GM18868 (cell line): ENCODE results near the gene MORN1.

Experiments
- ATAC-seq: cut with Tn5 transposase; IDR thresholded peaks from one replicate; pipeline ENCODE4 v1.9.1; 2021; ENCODE audit warnings: mild to moderate bottlenecking, moderate library complexity; ENCODE audit not compliant: unreplicated experiment

MORN1 gene

GRCh38 chr1:2422523-2422922 lies 31.2 kb upstream of the MORN1 start:
- ATAC-seq = no peak

- no peak for ATAC-seq
These were observed 28.1 kb upstream of the MORN1 start for GRCh38 chr1:2419416-2419815.

DNA sequence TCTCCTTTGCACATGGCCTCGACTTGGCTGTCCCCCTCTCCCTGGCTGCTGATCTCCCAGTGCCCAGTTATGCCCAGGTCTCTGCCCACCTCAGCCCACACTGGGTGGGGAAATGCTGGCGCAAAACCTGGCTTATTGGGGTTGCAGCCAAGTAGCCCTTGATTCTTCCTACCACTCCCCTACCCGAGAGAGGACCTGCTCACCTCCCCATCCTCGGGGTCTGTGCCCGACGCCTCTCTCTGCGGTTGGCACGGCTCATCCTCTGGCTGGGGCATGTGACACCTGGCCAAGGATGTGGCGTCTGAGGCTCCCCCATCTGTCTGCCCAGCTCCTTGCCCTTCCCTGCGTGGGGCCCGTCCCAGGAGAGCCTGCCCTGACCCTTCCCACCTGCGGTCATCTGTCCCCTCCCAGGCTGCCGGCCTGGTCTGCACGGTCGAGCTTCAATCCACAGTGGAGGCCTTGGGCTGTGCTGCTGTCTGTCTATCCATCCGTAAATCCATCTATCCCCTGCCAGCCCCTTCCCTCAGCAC lies 27.5 kb upstream of the MORN1 start:
- ATAC-seq = no peak

- ATAC-seq = no peak
These were observed 26.5 kb upstream of the MORN1 start for GRCh38 chr1:2417833-2418225.

DNA sequence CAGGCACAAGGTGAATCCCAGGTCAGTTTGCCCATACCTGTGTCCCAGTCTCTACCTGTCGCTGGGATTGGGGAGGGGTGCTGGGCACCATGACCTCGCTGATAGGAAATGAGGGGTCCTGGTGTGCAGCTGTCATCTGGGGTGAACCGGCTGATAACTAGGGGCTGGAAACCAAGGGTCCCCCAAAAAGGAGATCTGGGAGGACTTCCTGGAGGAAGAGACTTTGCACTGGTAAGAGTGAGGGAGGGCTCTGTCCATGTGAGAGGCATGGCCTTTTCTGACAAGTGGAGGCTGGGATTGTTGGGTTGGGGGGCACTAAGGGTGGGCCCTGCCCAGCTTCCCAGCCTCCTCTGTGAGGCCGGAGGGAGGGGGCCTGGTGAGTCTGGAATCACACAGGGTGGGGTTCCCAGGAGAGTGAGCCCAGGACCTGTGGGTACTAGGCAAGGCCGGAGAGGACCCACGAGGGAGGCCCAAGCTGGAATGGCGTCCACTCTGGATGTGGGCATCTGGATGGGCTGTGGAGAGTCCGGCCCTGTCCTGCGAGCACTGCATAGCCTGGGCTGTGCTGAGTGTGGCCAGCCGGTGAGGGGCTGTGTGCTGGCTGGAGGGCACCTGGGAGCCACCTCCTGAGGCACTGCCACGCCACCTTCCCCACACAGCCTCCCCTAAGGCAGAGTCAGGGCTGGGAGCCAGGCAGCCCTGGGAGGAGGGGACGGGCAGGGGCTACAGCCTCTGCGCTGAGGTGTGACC lies 25.9 kb upstream of the MORN1 start:
- no peak for ATAC-seq

DNA sequence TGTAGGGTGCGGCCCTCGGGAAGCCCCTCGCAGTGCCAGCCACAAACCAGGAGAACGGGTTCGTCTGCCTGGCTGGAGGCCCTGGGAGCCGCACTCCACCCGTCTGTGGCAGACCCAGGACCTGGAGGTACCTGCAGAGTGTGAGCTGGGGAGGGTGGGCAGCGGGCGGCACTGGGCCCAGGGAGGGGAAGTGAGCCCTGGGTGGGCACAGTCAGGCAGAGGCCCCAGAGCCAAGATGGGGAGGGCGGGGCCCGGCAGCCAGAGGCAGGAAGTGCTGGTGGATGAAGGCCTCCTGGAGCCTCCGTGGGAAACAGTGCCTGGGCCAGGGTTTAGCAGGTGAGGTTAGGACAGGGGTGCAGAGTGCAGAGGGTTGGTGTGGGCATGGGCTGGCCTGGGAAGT lies 25.0 kb upstream of the MORN1 start:
- no peak for ATAC-seq

GRCh38 chr1:2415801-2416208 lies 24.5 kb upstream of the MORN1 start:
- no peak for ATAC-seq

- ATAC-seq = no peak
These were observed 24.0 kb upstream of the MORN1 start for GRCh38 chr1:2415337-2415736.

DNA sequence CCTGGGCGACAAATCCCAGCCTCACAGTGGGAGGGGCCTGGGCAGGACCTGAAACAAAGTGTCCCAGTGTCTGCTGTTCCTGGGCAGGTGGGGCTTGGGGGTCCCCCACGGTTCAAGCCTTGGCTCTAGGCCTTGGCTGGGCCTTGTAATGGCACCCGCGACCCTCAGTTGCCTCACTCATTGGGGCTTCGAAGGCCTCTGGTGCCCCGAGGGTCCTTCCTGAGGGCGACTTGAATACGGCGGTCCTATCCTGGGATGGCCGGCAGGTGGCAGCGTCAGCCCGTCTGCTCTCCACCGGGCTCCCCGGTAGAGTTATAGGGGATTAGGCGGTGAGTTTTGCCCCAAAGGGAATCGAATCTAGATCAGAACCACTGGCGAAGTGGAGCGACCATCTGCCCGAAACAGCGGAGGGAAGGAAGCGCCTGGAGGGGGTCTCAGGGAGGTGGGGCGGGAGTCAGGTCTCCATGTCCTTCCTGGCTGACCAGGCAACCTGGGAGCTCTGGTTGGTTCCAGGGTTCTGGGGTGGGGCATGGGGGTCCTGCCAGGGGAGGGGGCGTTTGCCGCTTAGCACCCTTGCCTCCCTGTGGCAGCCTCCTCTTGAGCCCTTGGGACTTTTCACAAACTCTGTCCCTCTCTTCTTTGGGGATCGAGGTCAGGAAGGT lies 23.1 kb upstream of the MORN1 start:
- no peak for ATAC-seq

- no peak for ATAC-seq
These were observed 22.3 kb upstream of the MORN1 start for GRCh38 chr1:2413495-2414296.

GRCh38 chr1:2412773-2413494 lies 21.6 kb upstream of the MORN1 start:
- peak; percentile 11 for ATAC-seq

GRCh38 chr1:2412395-2412772 lies 21.0 kb upstream of the MORN1 start, which contains the start of gene PEX10:
Gene PEX10, minus strand, starts transcription at chr1:2412564. Its CDS starts 62 bp downstream, at chr1:2412502.
- peak; percentile 86 for ATAC-seq

GRCh38 chr1:2411801-2412394 lies 20.5 kb upstream of the MORN1 start:
- ATAC-seq = peak; percentile 25

- no peak for ATAC-seq
These were observed 18.4 kb upstream of the MORN1 start for GRCh38 chr1:2409745-2410144.

DNA sequence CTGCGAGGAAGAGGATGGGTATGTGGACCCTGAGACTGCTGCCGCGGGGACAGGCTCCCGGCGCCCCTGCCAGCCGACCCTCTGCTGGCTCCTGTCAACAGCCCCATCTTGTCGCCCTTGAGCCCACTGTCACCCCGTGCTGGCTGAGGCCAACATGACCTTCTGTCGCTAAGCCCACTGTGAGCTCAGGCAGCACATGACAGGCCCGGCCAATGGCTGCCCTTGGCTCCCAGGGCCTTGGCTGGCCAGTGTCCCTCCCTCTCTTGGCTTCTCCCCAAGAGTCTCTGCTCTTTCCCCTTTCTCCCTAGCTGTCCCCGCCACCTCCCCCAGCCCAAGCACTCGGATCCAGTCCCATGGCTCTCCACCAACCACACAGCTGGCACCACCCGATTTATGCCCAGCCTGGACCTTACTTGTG lies 17.5 kb upstream of the MORN1 start:
- ATAC-seq = no peak

DNA sequence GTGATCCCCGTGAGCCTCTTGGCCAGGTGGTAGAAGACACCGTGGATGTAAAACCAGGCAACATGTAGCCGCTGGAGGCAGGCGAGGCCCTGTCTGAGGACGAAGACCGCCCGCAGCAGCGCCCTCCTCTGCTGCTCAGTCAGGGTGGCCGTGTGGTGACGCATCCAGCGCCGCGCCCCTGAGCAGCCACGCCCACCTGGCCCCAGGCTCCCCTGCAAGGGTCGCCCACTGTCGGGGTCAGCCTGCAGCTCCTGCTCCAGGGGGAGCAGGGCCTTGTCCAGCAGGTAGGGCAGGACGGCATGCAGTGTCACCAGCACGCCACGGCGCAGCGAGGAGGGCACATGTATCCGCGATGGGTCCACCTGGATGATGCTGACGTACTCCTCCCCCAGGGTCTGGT lies 17.1 kb upstream of the MORN1 start:
- no peak for ATAC-seq

GRCh38 chr1:2407991-2408275 lies 16.6 kb upstream of the MORN1 start:
- no peak for ATAC-seq

DNA sequence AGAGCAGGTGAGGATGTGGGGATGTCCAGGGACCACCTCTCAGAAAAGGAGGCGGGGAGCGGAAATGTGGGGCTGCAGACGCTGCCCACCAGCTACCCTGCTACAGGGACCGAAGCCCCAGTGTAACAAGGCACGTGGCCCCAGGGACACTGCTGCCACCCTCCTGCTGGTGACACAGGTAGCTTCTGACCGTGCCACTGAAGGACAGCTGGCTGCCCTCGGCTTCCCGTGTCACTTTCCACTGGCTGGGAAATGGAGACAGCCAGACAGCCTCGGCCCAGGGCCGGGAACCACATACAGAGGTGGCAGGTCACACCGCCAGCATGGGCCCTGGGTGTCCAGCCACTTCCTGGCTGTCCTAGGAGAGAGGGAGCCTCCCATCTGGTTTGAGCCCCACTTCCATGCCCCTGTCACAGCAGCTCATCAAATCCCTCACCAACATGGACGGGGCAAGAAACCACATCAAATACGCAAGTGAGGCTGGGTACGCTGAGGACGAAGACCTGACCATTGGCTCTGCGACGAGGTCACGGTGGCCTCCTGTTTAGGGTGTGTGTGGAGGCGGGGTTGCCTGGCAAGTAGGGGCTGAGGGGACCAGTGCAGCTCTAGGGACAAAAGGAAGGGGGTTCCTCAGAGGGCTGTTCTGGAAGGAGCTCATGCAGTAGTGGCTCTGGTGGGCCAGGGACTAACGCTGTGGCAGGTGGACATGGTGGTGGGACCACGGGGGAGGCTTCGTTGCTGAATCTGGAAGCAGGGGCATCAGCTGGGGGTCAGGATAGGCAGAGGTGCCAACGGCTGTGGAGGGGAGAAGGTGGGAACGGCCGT lies 16.0 kb upstream of the MORN1 start:
- no peak for ATAC-seq

GRCh38 chr1:2406451-2407041 lies 15.2 kb upstream of the MORN1 start:
- no peak for ATAC-seq
